GM23248 (cell line): ENCODE data around the gene SHD. TPM values are rescaled to one million over a fixed set of nuclear protein-coding genes. Genes with fewer than 3 reads are reported as not detected.
"Not testable (repeated sequence)": the region's sequence is repeated elsewhere in the genome, so short reads cannot be mapped to it uniquely, and the experiment has no call there.

Source experiments
- DNase-seq: peaks from one replicate; pipeline ENCODE4 v3.0.0-alpha.2; 2015
- H2AFZ ChIP-seq: fragments of 200-600 bp; sonication (generic); 2 replicates; pipeline ENCODE4 v1.6.1; 2016; ENCODE audit warnings: antibody characterized with exemption
- H3F3A ChIP-seq: fragments of 200-600 bp; sonication (generic); 2 replicates; pipeline ENCODE4 v1.6.1; 2016; ENCODE audit warnings: mild to moderate bottlenecking, antibody characterized with exemption, mixed run types; ENCODE audit not compliant: insufficient read depth
- H3K27ac ChIP-seq: fragments of 200-600 bp; sonication (generic); 2 replicates; pipeline ENCODE4 v1.5.1; 2016; ENCODE audit warnings: mild to moderate bottlenecking
- H3K27me3 ChIP-seq: fragments of 200-600 bp; sonication (generic); replicated peaks from 2 replicates; pipeline ENCODE4 v1.6.1; 2016; ENCODE audit warnings: mild to moderate bottlenecking; ENCODE audit not compliant: insufficient read depth
- H3K36me3 ChIP-seq: fragments of 200-600 bp; sonication (generic); 2 replicates; pipeline ENCODE4 v1.6.1; 2016; ENCODE audit warnings: low read depth, mild to moderate bottlenecking
- H3K4me1 ChIP-seq: fragments of 200-600 bp; sonication (generic); 2 replicates; pipeline ENCODE4 v1.6.1; 2016; ENCODE audit warnings: mild to moderate bottlenecking; ENCODE audit not compliant: insufficient read depth
- H3K4me2 ChIP-seq: fragments of 200-600 bp; sonication (generic); one replicate; pipeline ENCODE4 v1.6.1; 2016; ENCODE audit warnings: mild to moderate bottlenecking; ENCODE audit not compliant: unreplicated experiment
- H3K4me3 ChIP-seq: fragments of 200-600 bp; sonication (generic); 2 replicates; pipeline ENCODE4 v1.5.1; 2016; ENCODE audit warnings: mild to moderate bottlenecking
- H3K79me2 ChIP-seq: fragments of 200-600 bp; sonication (generic); 2 replicates; pipeline ENCODE4 v1.6.1; 2016; ENCODE audit warnings: mild to moderate bottlenecking; ENCODE audit not compliant: insufficient read depth
- H3K9ac ChIP-seq: fragments of 200-600 bp; sonication (generic); 2 replicates; pipeline ENCODE4 v1.6.1; 2016; ENCODE audit warnings: mild to moderate bottlenecking
- H3K9me2 ChIP-seq: fragments of 200-600 bp; sonication (generic); 2 replicates; pipeline ENCODE4 v1.6.1; 2016; ENCODE audit warnings: mixed run types, mild to moderate bottlenecking, moderate library complexity; ENCODE audit not compliant: insufficient read depth
- H3K9me3 ChIP-seq: fragments of 200-600 bp; sonication (generic); one replicate; pipeline ENCODE4 v1.6.1; 2017; ENCODE audit warnings: low read depth
- H4K20me1 ChIP-seq: fragments of 200-600 bp; sonication (generic); 2 replicates; pipeline ENCODE4 v1.6.0; 2016; ENCODE audit not compliant: insufficient read depth
- EZH2 ChIP-seq: fragments of 200-600 bp; sonication (generic); IDR thresholded peaks from 2 replicates; pipeline ENCODE4 v1.6.1; 2018; ENCODE audit warnings: antibody characterized with exemption, mild to moderate bottlenecking; ENCODE audit not compliant: insufficient read depth, poor library complexity, severe bottlenecking
- EZH2phosphoT487 ChIP-seq: fragments of 200-600 bp; sonication (generic); IDR thresholded peaks from 2 replicates; pipeline ENCODE4 v1.6.1; 2018; ENCODE audit warnings: antibody characterized with exemption, moderate library complexity, mild to moderate bottlenecking, low read depth; ENCODE audit not compliant: insufficient read depth
- WGBS, 2 experiments: methylation state at CpG; one replicate each; pipeline ENCODE4 v1.1.6; 2015 to 2017; ENCODE audit warnings: low lambda C conversion rate in 2 of 2, low coverage in 1 of 2; ENCODE audit errors: missing lambda C conversion rate in 2 of 2; 5-methylcytosine and 5-hydroxymethylcytosine counted together
- in situ Hi-C: fragments of 300-500 bp; cut with MboI; formaldehyde crosslinking; loops from 2 replicates; pipeline ENCODE4 v1.15.0; 2020
- polyA plus RNA-seq: library from polyadenylated mRNA; unstranded; fragments of >200 nt; fragmentation: Nextera tagmentation; extraction: Ambion mirVana; gene quantifications from 2 replicates; pipeline ENCODE4 v1.2.1, GENCODE V29; 2016
- total RNA-seq: library from RNA; depleted of rRNA; stranded (reverse); fragments of >200 nt; shearing (Covaris generic); gene quantifications from 2 replicates; pipeline ENCODE4 v1.2.3, GENCODE V29; 2014; rRNA removed

Gene SHD
- total RNA-seq (not detected in 2 replicates), polyA plus RNA-seq (not detected in 2 replicates)

- no peak within 1 kb of the TSS for H3K4me2 ChIP-seq
- in situ Hi-C loops = no loop called here
- H3K4me1 ChIP-seq = no peaks in the 10 kb centered on the region
- WGBS, 2 experiments = 4 to 5% methylated on average over 14 to 43 of the region's 44 CpGs
- TF ChIP-seq EZH2 (no peak), EZH2phosphoT487 (no peak)
- no peaks in the 10 kb centered on the region for H3K36me3 ChIP-seq
- H3K27ac ChIP-seq = no peak within 1 kb of the TSS
- H3K27me3 ChIP-seq = peaks cover 32% of the 10 kb centered on the region
- no peaks in the 10 kb centered on the region for H3K79me2 ChIP-seq
- H4K20me1 ChIP-seq = no peaks in the 10 kb centered on the region
- H3K9me2 ChIP-seq = no peaks in the 10 kb centered on the region
- H3K9ac ChIP-seq = no peak within 1 kb of the TSS
- no peaks in the 10 kb centered on the region for H3F3A ChIP-seq
- H2AFZ ChIP-seq = no peak within 1 kb of the TSS
- no peaks in the 10 kb centered on the region for H3K9me3 ChIP-seq
- no peak for DNase-seq
- no peak within 1 kb of the TSS for H3K4me3 ChIP-seq
Observed at GRCh38 chr19:4278419-4279266, at the start of gene SHD. Gene SHD, plus strand, starts transcription at chr19:4279266. Its CDS starts 798 bp downstream, at chr19:4280064.

GRCh38 chr19:4230237-4230636 lies 48.8 kb upstream of the SHD start:
- H3K79me2 ChIP-seq, H2AFZ ChIP-seq, H3K4me2 ChIP-seq, H3F3A ChIP-seq, H3K36me3 ChIP-seq, H3K9me2 ChIP-seq, in situ Hi-C loops, H3K4me3 ChIP-seq, H3K27ac ChIP-seq, H3K4me1 ChIP-seq, H3K9ac ChIP-seq, DNase-seq, H3K9me3 ChIP-seq, H4K20me1 ChIP-seq: not testable (repeated sequence)
- 74 to 78% methylated on average over 6 of the region's 6 CpGs for WGBS, 2 experiments
- peaks cover 20% of the 10 kb centered on the region for H3K27me3 ChIP-seq

- in situ Hi-C loops, H3K4me3 ChIP-seq, H3K36me3 ChIP-seq, H3K9me2 ChIP-seq, H3K9ac ChIP-seq, H3K9me3 ChIP-seq, H3K4me1 ChIP-seq, H3K4me2 ChIP-seq, H3K79me2 ChIP-seq, DNase-seq, H4K20me1 ChIP-seq, H3F3A ChIP-seq, H2AFZ ChIP-seq, H3K27ac ChIP-seq: not testable (repeated sequence)
- WGBS, 2 experiments = 63 to 77% methylated on average over 6 of the region's 6 CpGs
- H3K27me3 ChIP-seq = peaks cover 15% of the 10 kb centered on the region; the same call in 1 of the 2 replicates
Observed at GRCh38 chr19:4231521-4231920, 47.5 kb upstream of the SHD start.

GRCh38 chr19:4232139-4232538 lies 46.9 kb upstream of the SHD start:
- H3K79me2 ChIP-seq, H3K4me1 ChIP-seq, H3K36me3 ChIP-seq, H3K27ac ChIP-seq, H3K9ac ChIP-seq, H3K4me2 ChIP-seq, H3K9me3 ChIP-seq, H4K20me1 ChIP-seq, H3K4me3 ChIP-seq, H3F3A ChIP-seq, DNase-seq, in situ Hi-C loops, H2AFZ ChIP-seq, H3K9me2 ChIP-seq: not testable (repeated sequence)
- H3K27me3 ChIP-seq = peaks cover 15% of the 10 kb centered on the region; the same call in 1 of the 2 replicates
- WGBS, 2 experiments = 70 to 85% methylated on average over 4 to 5 of the region's 5 CpGs
